ENCODE results near the gene FBLN2. TPM values are rescaled to one million over a fixed set of nuclear protein-coding genes. Genes with fewer than 3 reads are reported as not detected.

FBLN2 gene
- total and polyA plus RNA-seq, 4 donors, result 1.3 to 9.1 (median 4.3) TPM

DNA sequence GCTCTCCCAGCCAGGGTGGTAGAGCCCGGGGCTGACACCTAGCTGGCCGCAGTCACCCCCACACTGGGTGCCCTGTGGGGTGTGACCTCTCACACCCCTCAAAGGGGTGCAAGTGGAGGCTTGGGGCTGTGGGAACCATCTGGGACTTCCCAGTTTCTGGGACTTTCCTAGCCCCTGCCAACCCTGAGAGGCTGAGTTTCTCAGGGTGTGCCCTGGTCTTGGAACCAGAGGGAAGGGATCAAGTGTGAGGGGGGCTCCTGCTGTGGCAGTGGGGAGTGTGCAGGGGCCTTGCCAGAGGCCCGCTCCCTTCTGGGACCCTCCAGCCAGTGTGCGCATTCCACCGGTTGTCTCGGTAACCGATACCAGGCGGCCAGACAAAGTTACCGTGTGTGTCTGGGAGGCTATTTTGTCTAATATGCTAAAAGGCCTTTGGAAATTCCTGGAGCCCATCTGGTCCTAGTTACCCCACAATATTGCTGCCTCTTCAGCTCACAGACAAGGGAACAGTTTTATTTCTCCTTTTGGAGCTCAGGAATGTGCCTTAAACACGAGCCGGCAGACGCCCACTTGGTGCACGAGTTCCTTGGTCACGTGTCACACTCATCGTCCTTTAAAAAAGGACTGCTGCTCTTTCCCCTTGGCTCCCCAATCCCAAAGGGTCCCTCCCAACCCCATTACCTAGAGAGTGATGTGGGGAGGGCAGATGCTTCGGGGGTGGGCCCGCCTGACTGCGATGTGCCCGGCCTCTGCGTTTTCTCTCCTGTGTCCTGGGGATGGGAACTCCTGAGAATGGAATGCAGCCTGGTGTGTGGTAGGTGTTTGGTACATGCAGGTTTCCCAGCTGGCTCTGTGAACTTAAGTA, 35.6 kb upstream of the FBLN2 start:
- 76% methylated on average over 20 of the region's 20 CpGs for WGBS
- no peaks in the 10 kb centered on the region for H3K9me3 ChIP-seq (ENCODE audit: control insufficient read depth in 4 of 4, low read length in 3 of 4)
- no peaks in the 10 kb centered on the region for H3K36me3 ChIP-seq (ENCODE audit: control insufficient read depth in 4 of 4, insufficient read depth in 3 of 4, low read depth in 1 of 4, low read length in 3 of 4)
- no peaks in the 10 kb centered on the region for H3K4me1 ChIP-seq (ENCODE audit: control insufficient read depth in 4 of 4, insufficient read depth in 4 of 4, low read length in 3 of 4)
- no peak overlapping the region for H3K4me3 ChIP-seq (ENCODE audit: low read depth in 1 of 3, low read length in 3 of 3)
- no peak overlapping the region for H3K9ac ChIP-seq (ENCODE audit: low read depth in 1 of 2, low read length in 2 of 2)
- H3K27ac ChIP-seq (ENCODE audit: low read depth in 1 of 2, low read length in 2 of 2), result no peak overlapping the region
- DNase-seq (ENCODE audit: low spot score), result no peak
- peaks cover 0 to 4% (median 1%) of the 10 kb centered on the region in 4 donors for H3K27me3 ChIP-seq (ENCODE audit: control insufficient read depth in 4 of 4, insufficient read depth in 4 of 4, low read length in 3 of 4)
- TF ChIP-seq JUND (IDR thresholded peaks at IDR 0.05), result no peak
- TF ChIP-seq, protein P1, sequence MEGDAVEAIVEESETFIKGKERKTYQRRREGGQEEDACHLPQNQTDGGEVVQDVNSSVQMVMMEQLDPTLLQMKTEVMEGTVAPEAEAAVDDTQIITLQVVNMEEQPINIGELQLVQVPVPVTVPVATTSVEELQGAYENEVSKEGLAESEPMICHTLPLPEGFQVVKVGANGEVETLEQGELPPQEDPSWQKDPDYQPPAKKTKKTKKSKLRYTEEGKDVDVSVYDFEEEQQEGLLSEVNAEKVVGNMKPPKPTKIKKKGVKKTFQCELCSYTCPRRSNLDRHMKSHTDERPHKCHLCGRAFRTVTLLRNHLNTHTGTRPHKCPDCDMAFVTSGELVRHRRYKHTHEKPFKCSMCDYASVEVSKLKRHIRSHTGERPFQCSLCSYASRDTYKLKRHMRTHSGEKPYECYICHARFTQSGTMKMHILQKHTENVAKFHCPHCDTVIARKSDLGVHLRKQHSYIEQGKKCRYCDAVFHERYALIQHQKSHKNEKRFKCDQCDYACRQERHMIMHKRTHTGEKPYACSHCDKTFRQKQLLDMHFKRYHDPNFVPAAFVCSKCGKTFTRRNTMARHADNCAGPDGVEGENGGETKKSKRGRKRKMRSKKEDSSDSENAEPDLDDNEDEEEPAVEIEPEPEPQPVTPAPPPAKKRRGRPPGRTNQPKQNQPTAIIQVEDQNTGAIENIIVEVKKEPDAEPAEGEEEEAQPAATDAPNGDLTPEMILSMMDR (IDR thresholded peaks at IDR 0.05; ENCODE audit: low read depth, low read length, missing input control), result no peak
- TF ChIP-seq, protein P2, sequence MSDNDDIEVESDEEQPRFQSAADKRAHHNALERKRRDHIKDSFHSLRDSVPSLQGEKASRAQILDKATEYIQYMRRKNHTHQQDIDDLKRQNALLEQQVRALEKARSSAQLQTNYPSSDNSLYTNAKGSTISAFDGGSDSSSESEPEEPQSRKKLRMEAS (IDR thresholded peaks at IDR 0.05), result no peak
- TF ChIP-seq HNF4A (conservative IDR thresholded peaks at IDR 0.05), result no peak
- TF ChIP-seq EGR1 (IDR thresholded peaks at IDR 0.05; ENCODE audit: low read depth in 2 of 2), result no peak
- TF ChIP-seq, protein P3, sequence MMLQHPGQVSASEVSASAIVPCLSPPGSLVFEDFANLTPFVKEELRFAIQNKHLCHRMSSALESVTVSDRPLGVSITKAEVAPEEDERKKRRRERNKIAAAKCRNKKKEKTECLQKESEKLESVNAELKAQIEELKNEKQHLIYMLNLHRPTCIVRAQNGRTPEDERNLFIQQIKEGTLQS (IDR thresholded peaks at IDR 0.05), result no peak
- TF ChIP-seq SP1 (IDR thresholded peaks at IDR 0.05), result no peak
- no peak for TF ChIP-seq YY1 (IDR thresholded peaks at IDR 0.05)
- TF ChIP-seq RXRA (IDR thresholded peaks at IDR 0.05), result no peak
- TF ChIP-seq FOXA1 (IDR thresholded peaks at IDR 0.05), result no peak
- TF ChIP-seq, protein P4, sequence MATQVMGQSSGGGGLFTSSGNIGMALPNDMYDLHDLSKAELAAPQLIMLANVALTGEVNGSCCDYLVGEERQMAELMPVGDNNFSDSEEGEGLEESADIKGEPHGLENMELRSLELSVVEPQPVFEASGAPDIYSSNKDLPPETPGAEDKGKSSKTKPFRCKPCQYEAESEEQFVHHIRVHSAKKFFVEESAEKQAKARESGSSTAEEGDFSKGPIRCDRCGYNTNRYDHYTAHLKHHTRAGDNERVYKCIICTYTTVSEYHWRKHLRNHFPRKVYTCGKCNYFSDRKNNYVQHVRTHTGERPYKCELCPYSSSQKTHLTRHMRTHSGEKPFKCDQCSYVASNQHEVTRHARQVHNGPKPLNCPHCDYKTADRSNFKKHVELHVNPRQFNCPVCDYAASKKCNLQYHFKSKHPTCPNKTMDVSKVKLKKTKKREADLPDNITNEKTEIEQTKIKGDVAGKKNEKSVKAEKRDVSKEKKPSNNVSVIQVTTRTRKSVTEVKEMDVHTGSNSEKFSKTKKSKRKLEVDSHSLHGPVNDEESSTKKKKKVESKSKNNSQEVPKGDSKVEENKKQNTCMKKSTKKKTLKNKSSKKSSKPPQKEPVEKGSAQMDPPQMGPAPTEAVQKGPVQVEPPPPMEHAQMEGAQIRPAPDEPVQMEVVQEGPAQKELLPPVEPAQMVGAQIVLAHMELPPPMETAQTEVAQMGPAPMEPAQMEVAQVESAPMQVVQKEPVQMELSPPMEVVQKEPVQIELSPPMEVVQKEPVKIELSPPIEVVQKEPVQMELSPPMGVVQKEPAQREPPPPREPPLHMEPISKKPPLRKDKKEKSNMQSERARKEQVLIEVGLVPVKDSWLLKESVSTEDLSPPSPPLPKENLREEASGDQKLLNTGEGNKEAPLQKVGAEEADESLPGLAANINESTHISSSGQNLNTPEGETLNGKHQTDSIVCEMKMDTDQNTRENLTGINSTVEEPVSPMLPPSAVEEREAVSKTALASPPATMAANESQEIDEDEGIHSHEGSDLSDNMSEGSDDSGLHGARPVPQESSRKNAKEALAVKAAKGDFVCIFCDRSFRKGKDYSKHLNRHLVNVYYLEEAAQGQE (IDR thresholded peaks at IDR 0.05), result no peak
- no peak for TF ChIP-seq GABPA (IDR thresholded peaks at IDR 0.05 in 1 of 2, conservative IDR thresholded peaks at IDR 0.05 in 1 of 2)
- TF ChIP-seq RAD21 (IDR thresholded peaks at IDR 0.05), result no peak
- no peak for TF ChIP-seq FOXA2 (IDR thresholded peaks at IDR 0.05)

DNA sequence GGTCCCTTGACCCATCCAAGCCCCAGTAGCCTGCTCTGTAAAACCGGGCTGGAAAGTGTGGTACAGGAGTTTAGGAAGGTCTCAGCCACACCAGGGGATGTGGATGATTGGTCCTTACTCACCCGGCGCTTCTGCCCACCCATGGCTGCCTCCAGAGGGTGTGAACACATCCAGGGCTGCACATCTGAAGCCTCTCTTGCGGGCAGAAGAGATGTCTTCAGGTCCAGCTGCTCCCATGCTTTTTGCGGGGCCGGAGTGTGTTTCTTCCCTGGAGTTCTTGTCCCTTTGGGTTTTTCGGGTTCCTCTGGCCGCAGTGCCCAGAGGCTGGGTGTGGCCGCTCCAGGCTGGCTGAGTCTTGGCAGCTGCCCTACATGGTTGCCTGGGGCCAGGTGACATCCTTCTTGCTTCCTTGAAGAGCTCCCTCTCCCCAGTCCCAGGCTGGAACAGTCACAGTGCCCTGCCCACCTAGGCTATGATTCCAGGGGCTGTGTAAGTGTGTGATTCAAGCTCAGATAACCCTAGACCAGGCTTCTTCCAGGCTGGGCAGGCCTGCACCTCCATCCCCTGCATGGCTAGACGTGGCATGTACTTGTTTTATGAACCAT, 34.9 kb upstream of the FBLN2 start:
- Histone ChIP-seq H3K9me3 (ENCODE audit: control insufficient read depth in 4 of 4, low read length in 3 of 4) (no peaks in the 10 kb centered on the region), H3K9ac (ENCODE audit: low read depth in 1 of 2, low read length in 2 of 2) (no peak overlapping the region), H3K4me1 (ENCODE audit: control insufficient read depth in 4 of 4, insufficient read depth in 4 of 4, low read length in 3 of 4) (no peaks in the 10 kb centered on the region), H3K27me3 (ENCODE audit: control insufficient read depth in 4 of 4, insufficient read depth in 4 of 4, low read length in 3 of 4) (peaks cover 0 to 6% (median 3%) of the 10 kb centered on the region in 4 donors), H3K4me3 (ENCODE audit: low read depth in 1 of 3, low read length in 3 of 3) (no peak overlapping the region), H3K27ac (ENCODE audit: low read depth in 1 of 2, low read length in 2 of 2) (no peak overlapping the region), H3K36me3 (ENCODE audit: control insufficient read depth in 4 of 4, insufficient read depth in 3 of 4, low read depth in 1 of 4, low read length in 3 of 4) (no peaks in the 10 kb centered on the region)
- no peak for DNase-seq (ENCODE audit: low spot score)
- WGBS, result 78% methylated on average over 10 of the region's 10 CpGs
- TF ChIP-seq HNF4A (conservative IDR thresholded peaks at IDR 0.05) (no peak), HNF4G (IDR thresholded peaks at IDR 0.05) (no peak), GABPA (IDR thresholded peaks at IDR 0.05 in 1 of 2, conservative IDR thresholded peaks at IDR 0.05 in 1 of 2) (no peak), RXRA (IDR thresholded peaks at IDR 0.05) (no peak), EGR1 (IDR thresholded peaks at IDR 0.05; ENCODE audit: low read depth in 2 of 2) (no peak), FOXA1 (IDR thresholded peaks at IDR 0.05) (no peak), YY1 (IDR thresholded peaks at IDR 0.05) (no peak), JUND (IDR thresholded peaks at IDR 0.05) (no peak), FOXA2 (IDR thresholded peaks at IDR 0.05) (no peak), TAF1 (conservative IDR thresholded peaks at IDR 0.05) (no peak), NR2F2 (IDR thresholded peaks at IDR 0.05) (no peak)
- TF ChIP-seq, protein P5, sequence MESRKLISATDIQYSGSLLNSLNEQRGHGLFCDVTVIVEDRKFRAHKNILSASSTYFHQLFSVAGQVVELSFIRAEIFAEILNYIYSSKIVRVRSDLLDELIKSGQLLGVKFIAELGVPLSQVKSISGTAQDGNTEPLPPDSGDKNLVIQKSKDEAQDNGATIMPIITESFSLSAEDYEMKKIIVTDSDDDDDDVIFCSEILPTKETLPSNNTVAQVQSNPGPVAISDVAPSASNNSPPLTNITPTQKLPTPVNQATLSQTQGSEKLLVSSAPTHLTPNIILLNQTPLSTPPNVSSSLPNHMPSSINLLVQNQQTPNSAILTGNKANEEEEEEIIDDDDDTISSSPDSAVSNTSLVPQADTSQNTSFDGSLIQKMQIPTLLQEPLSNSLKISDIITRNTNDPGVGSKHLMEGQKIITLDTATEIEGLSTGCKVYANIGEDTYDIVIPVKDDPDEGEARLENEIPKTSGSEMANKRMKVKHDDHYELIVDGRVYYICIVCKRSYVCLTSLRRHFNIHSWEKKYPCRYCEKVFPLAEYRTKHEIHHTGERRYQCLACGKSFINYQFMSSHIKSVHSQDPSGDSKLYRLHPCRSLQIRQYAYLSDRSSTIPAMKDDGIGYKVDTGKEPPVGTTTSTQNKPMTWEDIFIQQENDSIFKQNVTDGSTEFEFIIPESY (IDR thresholded peaks at IDR 0.05), result no peak
- TF ChIP-seq, protein P2 (IDR thresholded peaks at IDR 0.05), result no peak
- TF ChIP-seq, protein P3 (IDR thresholded peaks at IDR 0.05), result no peak
